ENCODE results near the gene UFSP2.
A peak's percentile ranks its signal among the peaks of the same experiment; 100 is the strongest.

Gene UFSP2

GRCh38 chr4:185425647-185426352, at the start of gene UFSP2:
UFSP2 (minus strand) TSS chr4:185425964; CDS start chr4:185425868, 96 bp downstream.
- peak; percentile 92 to 94 (median 94) for DNase-seq

GRCh38 chr4:185473247-185473646, 47.5 kb upstream of the UFSP2 start:
- no peak for DNase-seq

GRCh38 chr4:185472103-185472542, 46.4 kb upstream of the UFSP2 start:
- DNase-seq: no peak

- peak; percentile 85 to 98 (median 96) for DNase-seq
These were observed 45.7 kb upstream of the UFSP2 start, which contains the start of gene CCDC110 for GRCh38 chr4:185471235-185472102. CCDC110 (minus strand) TSS chr4:185471733; CDS start chr4:185471683, 50 bp downstream.

GRCh38 chr4:185470501-185471195, 44.9 kb upstream of the UFSP2 start:
- peak; percentile 3 to 22 (median 4) for DNase-seq

- no peak for DNase-seq
These were observed 43.9 kb upstream of the UFSP2 start for GRCh38 chr4:185469580-185470154.

GRCh38 chr4:185468999-185469398, 43.2 kb upstream of the UFSP2 start:
- DNase-seq: no peak

GRCh38 chr4:185467991-185468390, 42.2 kb upstream of the UFSP2 start:
- no peak for DNase-seq

GRCh38 chr4:185467101-185467500, 41.3 kb upstream of the UFSP2 start:
- DNase-seq: no peak

- DNase-seq: no peak
These were observed 39.9 kb upstream of the UFSP2 start for GRCh38 chr4:185465707-185466106.

- no peak for DNase-seq
These were observed 39.1 kb upstream of the UFSP2 start for GRCh38 chr4:185464887-185465286.

GRCh38 chr4:185464183-185464582, 38.4 kb upstream of the UFSP2 start:
- no peak for DNase-seq

- no peak for DNase-seq
These were observed 37.8 kb upstream of the UFSP2 start for GRCh38 chr4:185463541-185463940.

- no peak for DNase-seq
These were observed 35.8 kb upstream of the UFSP2 start for GRCh38 chr4:185461565-185461964.

GRCh38 chr4:185457136-185457535, 31.4 kb upstream of the UFSP2 start:
- DNase-seq: no peak

GRCh38 chr4:185456131-185456530, 30.4 kb upstream of the UFSP2 start:
- no peak for DNase-seq

GRCh38 chr4:185445209-185445608, 19.4 kb upstream of the UFSP2 start:
- no peak for DNase-seq

GRCh38 chr4:185441479-185441878, 15.7 kb upstream of the UFSP2 start:
- no peak for DNase-seq

GRCh38 chr4:185437809-185438208, 12.0 kb upstream of the UFSP2 start:
- DNase-seq: no peak

GRCh38 chr4:185435466-185435865, 9.7 kb upstream of the UFSP2 start:
- DNase-seq: no peak

GRCh38 chr4:185429660-185430059, 3.9 kb upstream of the UFSP2 start:
- DNase-seq: no peak

GRCh38 chr4:185426960-185427688, 1.4 kb upstream of the UFSP2 start:
- DNase-seq: no peak
